ENCODE measurements around the gene LST1.
A peak's percentile ranks its signal among the peaks of the same experiment; 100 is the strongest.

Gene LST1

GRCh38 chr6:31574106-31575061 is 11.7 kb upstream of the LST1 start:
- Histone ChIP-seq H3K36me3 (ENCODE audit: control insufficient read depth, insufficient read depth, low read length) (no peaks in the 10 kb centered on the region), H3K79me2 (ENCODE audit: control insufficient read depth, insufficient read depth, low read length) (no peaks in the 10 kb centered on the region), H2BK120ac (ENCODE audit: low read depth, low read length) (no peak overlapping the region), H4K8ac (ENCODE audit: low read depth, low read length) (no peak overlapping the region), H3K18ac (ENCODE audit: low read length) (no peak overlapping the region), H3K4me1 (ENCODE audit: control insufficient read depth, low read depth, low read length) (peaks cover 2% of the 10 kb centered on the region), H3K79me1 (ENCODE audit: low read length) (no peaks in the 10 kb centered on the region), H3K23ac (ENCODE audit: low read length) (no peak overlapping the region), H3K27ac (ENCODE audit: low read depth, low read length) (no peak overlapping the region), H3K9ac (ENCODE audit: low read length) (no peak overlapping the region), H2BK5ac (ENCODE audit: low read length) (no peak overlapping the region), H3K56ac (ENCODE audit: low read length) (no peak overlapping the region), H4K5ac (ENCODE audit: low read length) (no peak overlapping the region), H3K4me3 (ENCODE audit: low read length) (no peak overlapping the region), H3K4ac (ENCODE audit: low read depth, low read length) (no peak overlapping the region), H3K27me3 (ENCODE audit: insufficient read depth, low read length, poor library complexity) (no peaks in the 10 kb centered on the region), H3K4me2 (ENCODE audit: low read length) (no peak overlapping the region), H2AK5ac (ENCODE audit: low read length) (no peak overlapping the region), H2BK15ac (replicated peaks; ENCODE audit: low read depth) (no peak overlapping the region)
- WGBS (ENCODE audit: extremely low coverage, insufficient coverage, low lambda C conversion rate) = no CpG with 5 or more reads among the region's 14 CpGs
- peak; percentile 63 for DNase-seq

DNA sequence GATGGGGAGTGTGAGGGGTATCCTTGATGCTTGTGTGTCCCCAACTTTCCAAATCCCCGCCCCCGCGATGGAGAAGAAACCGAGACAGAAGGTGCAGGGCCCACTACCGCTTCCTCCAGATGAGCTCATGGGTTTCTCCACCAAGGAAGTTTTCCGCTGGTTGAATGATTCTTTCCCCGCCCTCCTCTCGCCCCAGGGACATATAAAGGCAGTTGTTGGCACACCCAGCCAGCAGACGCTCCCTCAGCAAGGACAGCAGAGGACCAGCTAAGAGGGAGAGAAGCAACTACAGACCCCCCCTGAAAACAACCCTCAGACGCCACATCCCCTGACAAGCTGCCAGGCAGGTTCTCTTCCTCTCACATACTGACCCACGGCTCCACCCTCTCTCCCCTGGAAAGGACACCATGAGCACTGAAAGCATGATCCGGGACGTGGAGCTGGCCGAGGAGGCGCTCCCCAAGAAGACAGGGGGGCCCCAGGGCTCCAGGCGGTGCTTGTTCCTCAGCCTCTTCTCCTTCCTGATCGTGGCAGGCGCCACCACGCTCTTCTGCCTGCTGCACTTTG is 10.7 kb upstream of the LST1 start, which contains the start of gene TNF:
Gene TNF (plus strand): TSS at position 231 of the 567 bp plus-strand sequence. CDS start 177 bp downstream, at position 408.
- no peak within 1 kb of the TSS for H3K4me2 ChIP-seq (ENCODE audit: low read length)
- H3K18ac ChIP-seq (ENCODE audit: low read length) = no peak within 1 kb of the TSS
- H2BK120ac ChIP-seq (ENCODE audit: low read depth, low read length) = no peak within 1 kb of the TSS
- H2AK5ac ChIP-seq (ENCODE audit: low read length) = no peak within 1 kb of the TSS
- H3K79me1 ChIP-seq (ENCODE audit: low read length) = no peaks in the 10 kb centered on the region
- H2BK15ac ChIP-seq (replicated peaks; ENCODE audit: low read depth) = no peak within 1 kb of the TSS
- H2BK5ac ChIP-seq (ENCODE audit: low read length) = no peak within 1 kb of the TSS
- H3K36me3 ChIP-seq (ENCODE audit: control insufficient read depth, insufficient read depth, low read length) = no peaks in the 10 kb centered on the region
- peaks cover 2% of the 10 kb centered on the region for H3K4me1 ChIP-seq (ENCODE audit: control insufficient read depth, low read depth, low read length)
- H3K23ac ChIP-seq (ENCODE audit: low read length) = no peak within 1 kb of the TSS
- H3K4ac ChIP-seq (ENCODE audit: low read depth, low read length) = no peak within 1 kb of the TSS
- no peaks in the 10 kb centered on the region for H3K79me2 ChIP-seq (ENCODE audit: control insufficient read depth, insufficient read depth, low read length)
- no peak within 1 kb of the TSS for H3K56ac ChIP-seq (ENCODE audit: low read length)
- no peak within 1 kb of the TSS for H3K27ac ChIP-seq (ENCODE audit: low read depth, low read length)
- DNase-seq = no peak
- no peak within 1 kb of the TSS for H3K4me3 ChIP-seq (ENCODE audit: low read length)
- no CpG with 5 or more reads among the region's 19 CpGs for WGBS (ENCODE audit: extremely low coverage, insufficient coverage, low lambda C conversion rate)
- no peak within 1 kb of the TSS for H4K5ac ChIP-seq (ENCODE audit: low read length)
- no peak within 1 kb of the TSS for H4K8ac ChIP-seq (ENCODE audit: low read depth, low read length)
- no peaks in the 10 kb centered on the region for H3K27me3 ChIP-seq (ENCODE audit: insufficient read depth, low read length, poor library complexity)
- no peak within 1 kb of the TSS for H3K9ac ChIP-seq (ENCODE audit: low read length)

GRCh38 chr6:31575952-31576685 is 10.0 kb upstream of the LST1 start:
- no peak overlapping the region for H3K4ac ChIP-seq (ENCODE audit: low read depth, low read length)
- no peak overlapping the region for H2BK5ac ChIP-seq (ENCODE audit: low read length)
- no peak overlapping the region for H3K56ac ChIP-seq (ENCODE audit: low read length)
- 100% methylated on average over 2 of the region's 8 CpGs for WGBS (ENCODE audit: extremely low coverage, insufficient coverage, low lambda C conversion rate)
- H3K27me3 ChIP-seq (ENCODE audit: insufficient read depth, low read length, poor library complexity) = no peaks in the 10 kb centered on the region
- no peaks in the 10 kb centered on the region for H3K36me3 ChIP-seq (ENCODE audit: control insufficient read depth, insufficient read depth, low read length)
- H3K4me2 ChIP-seq (ENCODE audit: low read length) = no peak overlapping the region
- peaks cover 2% of the 10 kb centered on the region for H3K4me1 ChIP-seq (ENCODE audit: control insufficient read depth, low read depth, low read length)
- H3K79me2 ChIP-seq (ENCODE audit: control insufficient read depth, insufficient read depth, low read length) = no peaks in the 10 kb centered on the region
- H3K23ac ChIP-seq (ENCODE audit: low read length) = no peak overlapping the region
- no peaks in the 10 kb centered on the region for H3K79me1 ChIP-seq (ENCODE audit: low read length)
- no peak overlapping the region for H2AK5ac ChIP-seq (ENCODE audit: low read length)
- no peak overlapping the region for H3K4me3 ChIP-seq (ENCODE audit: low read length)
- no peak overlapping the region for H4K8ac ChIP-seq (ENCODE audit: low read depth, low read length)
- no peak overlapping the region for H2BK15ac ChIP-seq (replicated peaks; ENCODE audit: low read depth)
- H2BK120ac ChIP-seq (ENCODE audit: low read depth, low read length) = no peak overlapping the region
- H4K5ac ChIP-seq (ENCODE audit: low read length) = no peak overlapping the region
- H3K9ac ChIP-seq (ENCODE audit: low read length) = no peak overlapping the region
- no peak overlapping the region for H3K18ac ChIP-seq (ENCODE audit: low read length)
- H3K27ac ChIP-seq (ENCODE audit: low read depth, low read length) = no peak overlapping the region
- DNase-seq = no peak

DNA sequence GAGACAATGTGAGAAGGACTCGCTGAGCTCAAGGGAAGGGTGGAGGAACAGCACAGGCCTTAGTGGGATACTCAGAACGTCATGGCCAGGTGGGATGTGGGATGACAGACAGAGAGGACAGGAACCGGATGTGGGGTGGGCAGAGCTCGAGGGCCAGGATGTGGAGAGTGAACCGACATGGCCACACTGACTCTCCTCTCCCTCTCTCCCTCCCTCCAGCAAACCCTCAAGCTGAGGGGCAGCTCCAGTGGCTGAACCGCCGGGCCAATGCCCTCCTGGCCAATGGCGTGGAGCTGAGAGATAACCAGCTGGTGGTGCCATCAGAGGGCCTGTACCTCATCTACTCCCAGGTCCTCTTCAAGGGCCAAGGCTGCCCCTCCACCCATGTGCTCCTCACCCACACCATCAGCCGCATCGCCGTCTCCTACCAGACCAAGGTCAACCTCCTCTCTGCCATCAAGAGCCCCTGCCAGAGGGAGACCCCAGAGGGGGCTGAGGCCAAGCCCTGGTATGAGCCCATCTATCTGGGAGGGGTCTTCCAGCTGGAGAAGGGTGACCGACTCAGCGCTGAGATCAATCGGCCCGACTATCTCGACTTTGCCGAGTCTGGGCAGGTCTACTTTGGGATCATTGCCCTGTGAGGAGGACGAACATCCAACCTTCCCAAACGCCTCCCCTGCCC is 9.0 kb upstream of the LST1 start:
- Histone ChIP-seq H2BK15ac (replicated peaks; ENCODE audit: low read depth) (no peak overlapping the region), H3K36me3 (ENCODE audit: control insufficient read depth, insufficient read depth, low read length) (no peaks in the 10 kb centered on the region), H2AK5ac (ENCODE audit: low read length) (peak overlapping the region; percentile 22), H3K18ac (ENCODE audit: low read length) (no peak overlapping the region), H2BK120ac (ENCODE audit: low read depth, low read length) (no peak overlapping the region), H3K4me2 (ENCODE audit: low read length) (no peak overlapping the region), H3K9ac (ENCODE audit: low read length) (no peak overlapping the region), H4K5ac (ENCODE audit: low read length) (no peak overlapping the region), H2BK5ac (ENCODE audit: low read length) (no peak overlapping the region), H3K79me2 (ENCODE audit: control insufficient read depth, insufficient read depth, low read length) (no peaks in the 10 kb centered on the region), H3K27ac (ENCODE audit: low read depth, low read length) (no peak overlapping the region), H3K23ac (ENCODE audit: low read length) (no peak overlapping the region), H4K8ac (ENCODE audit: low read depth, low read length) (no peak overlapping the region), H3K4me1 (ENCODE audit: control insufficient read depth, low read depth, low read length) (peaks cover 5% of the 10 kb centered on the region), H3K79me1 (ENCODE audit: low read length) (no peaks in the 10 kb centered on the region), H3K27me3 (ENCODE audit: insufficient read depth, low read length, poor library complexity) (no peaks in the 10 kb centered on the region), H3K56ac (ENCODE audit: low read length) (no peak overlapping the region), H3K4me3 (ENCODE audit: low read length) (no peak overlapping the region), H3K4ac (ENCODE audit: low read depth, low read length) (no peak overlapping the region)
- DNase-seq = no peak
- WGBS (ENCODE audit: extremely low coverage, insufficient coverage, low lambda C conversion rate) = no CpG with 5 or more reads among the region's 19 CpGs

- H2BK5ac ChIP-seq (ENCODE audit: low read length) = no peak overlapping the region
- H3K79me1 ChIP-seq (ENCODE audit: low read length) = no peaks in the 10 kb centered on the region
- H3K23ac ChIP-seq (ENCODE audit: low read length) = no peak overlapping the region
- WGBS (ENCODE audit: extremely low coverage, insufficient coverage, low lambda C conversion rate) = no CpG with 5 or more reads among the region's 3 CpGs
- peaks cover 5% of the 10 kb centered on the region for H3K4me1 ChIP-seq (ENCODE audit: control insufficient read depth, low read depth, low read length)
- no peak overlapping the region for H4K5ac ChIP-seq (ENCODE audit: low read length)
- no peak overlapping the region for H4K8ac ChIP-seq (ENCODE audit: low read depth, low read length)
- no peak overlapping the region for H3K27ac ChIP-seq (ENCODE audit: low read depth, low read length)
- H3K27me3 ChIP-seq (ENCODE audit: insufficient read depth, low read length, poor library complexity) = no peaks in the 10 kb centered on the region
- no peak overlapping the region for H2BK120ac ChIP-seq (ENCODE audit: low read depth, low read length)
- no peak overlapping the region for H3K4me2 ChIP-seq (ENCODE audit: low read length)
- no peak overlapping the region for H3K18ac ChIP-seq (ENCODE audit: low read length)
- H3K9ac ChIP-seq (ENCODE audit: low read length) = no peak overlapping the region
- no peaks in the 10 kb centered on the region for H3K36me3 ChIP-seq (ENCODE audit: control insufficient read depth, insufficient read depth, low read length)
- H3K79me2 ChIP-seq (ENCODE audit: control insufficient read depth, insufficient read depth, low read length) = no peaks in the 10 kb centered on the region
- H2AK5ac ChIP-seq (ENCODE audit: low read length) = no peak overlapping the region
- no peak overlapping the region for H3K4ac ChIP-seq (ENCODE audit: low read depth, low read length)
- no peak overlapping the region for H2BK15ac ChIP-seq (replicated peaks; ENCODE audit: low read depth)
- DNase-seq = no peak
- H3K4me3 ChIP-seq (ENCODE audit: low read length) = no peak overlapping the region
- H3K56ac ChIP-seq (ENCODE audit: low read length) = no peak overlapping the region
Observed at GRCh38 chr6:31577579-31577966, 8.5 kb upstream of the LST1 start.
